ENCODE measurements around the gene PTPRG. TPM values are rescaled to one million over a fixed set of nuclear protein-coding genes. Genes with fewer than 3 reads are reported as not detected.

The PTPRG gene
- total RNA-seq, 1 donor from 2014 or later, result 11.1 TPM

DNA sequence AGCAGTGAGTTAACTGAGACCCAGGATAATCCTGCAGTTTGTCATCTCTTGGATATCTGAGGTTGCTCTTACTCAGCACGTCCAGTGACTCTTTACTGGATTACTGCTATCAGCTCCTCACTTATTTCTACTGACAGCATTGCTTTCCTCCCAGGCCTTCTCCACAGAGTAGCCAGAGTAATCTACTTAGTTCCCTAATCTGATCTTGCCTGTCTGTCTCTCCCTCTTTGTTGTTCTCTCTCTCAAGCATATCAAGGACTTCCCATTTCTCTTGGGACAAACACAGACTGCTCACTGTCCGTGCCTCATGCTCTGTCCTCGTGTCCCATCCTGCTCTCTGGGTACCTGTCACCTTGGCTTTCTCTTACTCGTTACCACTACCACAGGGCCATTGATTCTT, 435.7 kb downstream of the PTPRG start:
- Histone ChIP-seq H3K4me3 (ENCODE audit: low read depth, low read length) (no peak overlapping the region), H3K36me3 (ENCODE audit: control insufficient read depth, insufficient read depth, low read length) (no peaks in the 10 kb centered on the region), H3K27me3 (ENCODE audit: control insufficient read depth, insufficient read depth, low read length) (no peaks in the 10 kb centered on the region)
- FAIRE-seq (peak; percentile 13), DNase-seq (ENCODE audit: low read depth) (no peak)
- TF ChIP-seq, protein P1, sequence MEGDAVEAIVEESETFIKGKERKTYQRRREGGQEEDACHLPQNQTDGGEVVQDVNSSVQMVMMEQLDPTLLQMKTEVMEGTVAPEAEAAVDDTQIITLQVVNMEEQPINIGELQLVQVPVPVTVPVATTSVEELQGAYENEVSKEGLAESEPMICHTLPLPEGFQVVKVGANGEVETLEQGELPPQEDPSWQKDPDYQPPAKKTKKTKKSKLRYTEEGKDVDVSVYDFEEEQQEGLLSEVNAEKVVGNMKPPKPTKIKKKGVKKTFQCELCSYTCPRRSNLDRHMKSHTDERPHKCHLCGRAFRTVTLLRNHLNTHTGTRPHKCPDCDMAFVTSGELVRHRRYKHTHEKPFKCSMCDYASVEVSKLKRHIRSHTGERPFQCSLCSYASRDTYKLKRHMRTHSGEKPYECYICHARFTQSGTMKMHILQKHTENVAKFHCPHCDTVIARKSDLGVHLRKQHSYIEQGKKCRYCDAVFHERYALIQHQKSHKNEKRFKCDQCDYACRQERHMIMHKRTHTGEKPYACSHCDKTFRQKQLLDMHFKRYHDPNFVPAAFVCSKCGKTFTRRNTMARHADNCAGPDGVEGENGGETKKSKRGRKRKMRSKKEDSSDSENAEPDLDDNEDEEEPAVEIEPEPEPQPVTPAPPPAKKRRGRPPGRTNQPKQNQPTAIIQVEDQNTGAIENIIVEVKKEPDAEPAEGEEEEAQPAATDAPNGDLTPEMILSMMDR (IDR thresholded peaks at IDR 0.05; ENCODE audit: insufficient read depth, low read length, severe bottlenecking), result no peak

- TF ChIP-seq, protein P1 (IDR thresholded peaks at IDR 0.05; ENCODE audit: insufficient read depth, low read length, severe bottlenecking), result no peak
- no peaks in the 10 kb centered on the region for H3K27me3 ChIP-seq (ENCODE audit: control insufficient read depth, insufficient read depth, low read length)
- no peaks in the 10 kb centered on the region for H3K36me3 ChIP-seq (ENCODE audit: control insufficient read depth, insufficient read depth, low read length)
- FAIRE-seq (no peak), DNase-seq (ENCODE audit: low read depth) (no peak)
- H3K4me3 ChIP-seq (ENCODE audit: low read depth, low read length), result no peak overlapping the region
These were observed 442.5 kb downstream of the PTPRG start for GRCh38 chr3:62003835-62004234.

- H3K27me3 ChIP-seq (ENCODE audit: control insufficient read depth, insufficient read depth, low read length), result no peaks in the 10 kb centered on the region
- H3K36me3 ChIP-seq (ENCODE audit: control insufficient read depth, insufficient read depth, low read length), result no peaks in the 10 kb centered on the region
- TF ChIP-seq, protein P1 (IDR thresholded peaks at IDR 0.05; ENCODE audit: insufficient read depth, low read length, severe bottlenecking), result no peak
- FAIRE-seq, result no peak
- H3K4me3 ChIP-seq (ENCODE audit: low read depth, low read length), result no peak overlapping the region
- DNase-seq (ENCODE audit: low read depth), result no peak
These were observed 445.7 kb downstream of the PTPRG start for GRCh38 chr3:62007036-62007435.

DNA sequence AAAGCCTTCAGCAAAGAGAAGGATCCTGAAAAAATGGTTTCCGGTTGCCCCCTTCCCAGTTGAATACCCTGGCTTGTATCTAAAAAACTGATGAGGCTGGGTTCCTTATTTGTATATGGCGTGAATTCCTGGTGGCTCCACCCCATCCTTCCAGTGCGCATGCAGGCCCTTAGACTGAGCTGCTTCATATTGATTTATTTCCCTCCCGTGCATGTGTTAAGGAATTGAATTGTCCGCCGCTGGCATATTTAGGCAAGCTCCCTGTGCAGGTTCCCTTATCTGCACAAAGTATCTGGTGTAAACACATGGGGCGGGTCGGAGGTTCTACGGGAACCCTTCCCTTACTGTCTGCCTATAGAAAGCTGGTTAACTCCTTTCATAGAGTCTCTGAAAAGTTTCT, 449.6 kb downstream of the PTPRG start:
- Histone ChIP-seq H3K27me3 (ENCODE audit: control insufficient read depth, insufficient read depth, low read length) (no peaks in the 10 kb centered on the region), H3K4me3 (ENCODE audit: low read depth, low read length) (no peak overlapping the region), H3K36me3 (ENCODE audit: control insufficient read depth, insufficient read depth, low read length) (no peaks in the 10 kb centered on the region)
- FAIRE-seq (no peak), DNase-seq (ENCODE audit: low read depth) (no peak)
- TF ChIP-seq, protein P1 (IDR thresholded peaks at IDR 0.05; ENCODE audit: insufficient read depth, low read length, severe bottlenecking), result no peak

GRCh38 chr3:62011666-62012065, 450.3 kb downstream of the PTPRG start:
- peak; percentile 16 for DNase-seq (ENCODE audit: low read depth)
- H3K4me3 ChIP-seq (ENCODE audit: low read depth, low read length), result no peak overlapping the region
- no peak for FAIRE-seq

DNA sequence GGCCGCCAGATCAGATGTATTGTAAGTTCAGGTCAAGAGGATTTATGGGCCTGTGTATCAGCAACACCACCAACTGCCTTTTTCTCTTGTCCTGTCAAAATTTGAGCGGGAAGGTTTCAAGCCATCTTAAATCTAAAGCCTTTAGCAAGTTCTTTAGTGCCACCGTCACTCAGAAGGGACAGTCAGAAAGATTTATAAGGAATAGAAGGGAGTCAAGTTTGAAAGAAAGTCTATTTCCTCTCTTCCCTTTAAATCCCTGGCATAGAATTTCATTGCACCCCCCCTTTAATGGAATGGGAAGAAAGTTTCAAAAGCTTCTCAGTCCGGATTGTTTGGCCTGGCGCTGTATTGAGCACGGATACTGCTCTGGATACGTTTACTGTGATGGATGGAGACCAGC, 452.6 kb downstream of the PTPRG start:
- no peak for FAIRE-seq
- Histone ChIP-seq H3K4me3 (ENCODE audit: low read depth, low read length) (no peak overlapping the region), H3K36me3 (ENCODE audit: control insufficient read depth, insufficient read depth, low read length) (no peaks in the 10 kb centered on the region), H3K27me3 (ENCODE audit: control insufficient read depth, insufficient read depth, low read length) (no peaks in the 10 kb centered on the region)
- no peak for DNase-seq (ENCODE audit: low read depth)
- TF ChIP-seq, protein P1 (IDR thresholded peaks at IDR 0.05; ENCODE audit: insufficient read depth, low read length, severe bottlenecking), result no peak

More at GRCh38 chr3:62011666-62012065, 450.3 kb downstream of the PTPRG start:
- no peaks in the 10 kb centered on the region for H3K27me3 ChIP-seq (ENCODE audit: control insufficient read depth, insufficient read depth, low read length)
- H3K36me3 ChIP-seq (ENCODE audit: control insufficient read depth, insufficient read depth, low read length), result no peaks in the 10 kb centered on the region
- TF ChIP-seq, protein P1 (IDR thresholded peaks at IDR 0.05; ENCODE audit: insufficient read depth, low read length, severe bottlenecking), result no peak
